ENCODE results near the gene CHADL. TPM values are rescaled to one million over a fixed set of nuclear protein-coding genes. Genes with fewer than 3 reads are reported as not detected.

The CHADL gene
- total RNA-seq, 1 donor from 2014 or later: 1.9 TPM

DNA sequence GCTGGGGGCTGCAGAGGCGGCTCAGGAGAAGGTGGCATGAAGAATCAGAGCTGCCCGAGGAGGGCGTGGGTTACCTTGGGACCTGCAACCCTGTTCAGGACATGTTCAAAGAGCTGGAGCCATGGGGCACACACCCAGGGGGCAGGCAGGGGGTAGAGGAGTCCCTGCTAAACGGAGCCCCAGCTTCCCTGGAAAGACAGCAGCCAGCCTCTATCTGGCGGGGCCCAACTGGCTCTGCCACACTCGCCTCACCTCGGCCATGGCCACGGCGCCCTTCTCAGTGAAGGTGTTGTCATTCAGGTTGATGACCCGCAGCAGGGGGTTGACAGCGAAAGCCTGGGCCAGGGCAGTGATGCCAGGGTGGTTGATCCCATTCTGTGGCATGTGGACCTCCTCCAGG is 17.0 kb upstream of the CHADL start:
- no peak for DNase-seq (ENCODE audit: low spot score)

DNA sequence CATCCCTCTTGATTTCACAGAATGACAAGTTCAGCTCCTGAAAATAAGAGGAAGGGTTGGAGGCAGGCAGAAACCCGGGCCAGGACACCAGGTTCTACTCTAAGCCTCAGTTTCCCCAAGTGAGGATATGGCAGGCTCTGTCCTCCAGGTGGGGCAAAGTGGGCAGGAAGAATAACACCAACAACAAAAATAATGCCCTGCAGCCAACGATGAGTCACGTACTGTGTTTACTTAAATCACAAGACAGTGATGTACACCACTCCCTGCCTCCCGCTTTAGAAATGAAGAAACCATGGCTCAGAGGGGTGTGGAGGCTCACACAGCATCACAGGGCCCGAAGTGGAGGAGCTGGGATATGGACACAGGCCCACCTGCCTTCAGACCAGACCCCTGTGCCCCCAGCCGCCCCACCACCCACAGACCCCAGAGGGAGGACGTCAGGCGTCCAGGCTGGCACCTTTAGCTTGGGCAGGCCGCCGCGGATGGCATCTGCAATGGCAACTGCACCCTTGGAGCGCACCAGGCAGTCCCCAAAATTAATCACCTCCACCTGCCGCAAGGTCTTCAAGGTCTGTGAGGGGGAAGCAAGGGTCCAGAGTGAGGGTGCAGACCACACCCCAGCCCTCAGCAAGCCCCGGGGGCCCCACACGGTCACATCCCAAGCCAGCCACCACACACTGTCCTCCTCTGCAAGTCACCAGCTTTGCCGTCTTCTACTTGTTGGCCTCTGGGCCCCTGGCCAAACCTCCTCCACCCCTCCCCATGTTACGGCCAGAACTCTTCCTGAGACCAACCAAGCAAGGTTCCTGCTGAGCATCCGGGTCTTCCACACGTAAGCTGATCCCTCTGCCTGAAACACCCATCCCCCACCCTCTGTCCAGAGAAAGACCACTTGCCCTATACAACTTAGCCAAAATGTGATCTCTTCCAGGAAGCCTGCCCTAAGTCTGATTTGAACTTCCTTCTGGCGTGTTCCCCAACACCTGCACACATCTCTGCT is 15.8 kb upstream of the CHADL start:
- no peak for DNase-seq (ENCODE audit: low spot score)

DNA sequence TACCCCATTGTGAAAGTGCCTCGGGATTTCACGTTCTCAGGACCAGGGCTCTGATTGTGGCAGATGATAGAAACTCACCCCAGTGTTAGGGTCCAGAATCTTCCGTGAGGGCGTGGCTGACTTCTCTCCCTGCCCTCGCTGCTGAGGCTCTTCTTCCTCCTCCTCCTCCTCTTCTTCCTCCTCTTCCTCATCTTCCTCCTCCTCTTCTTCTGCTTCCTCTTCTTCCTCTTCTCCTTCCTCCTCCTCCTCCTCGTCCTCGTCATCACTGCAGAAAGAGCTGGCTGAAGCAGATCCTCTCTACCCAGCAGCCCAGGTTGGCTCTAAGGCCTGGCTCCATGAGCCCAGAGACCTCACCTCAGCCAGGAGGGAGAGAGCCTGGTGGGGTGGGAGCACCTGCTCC is 13.5 kb upstream of the CHADL start:
- DNase-seq (ENCODE audit: low spot score): no peak

DNA sequence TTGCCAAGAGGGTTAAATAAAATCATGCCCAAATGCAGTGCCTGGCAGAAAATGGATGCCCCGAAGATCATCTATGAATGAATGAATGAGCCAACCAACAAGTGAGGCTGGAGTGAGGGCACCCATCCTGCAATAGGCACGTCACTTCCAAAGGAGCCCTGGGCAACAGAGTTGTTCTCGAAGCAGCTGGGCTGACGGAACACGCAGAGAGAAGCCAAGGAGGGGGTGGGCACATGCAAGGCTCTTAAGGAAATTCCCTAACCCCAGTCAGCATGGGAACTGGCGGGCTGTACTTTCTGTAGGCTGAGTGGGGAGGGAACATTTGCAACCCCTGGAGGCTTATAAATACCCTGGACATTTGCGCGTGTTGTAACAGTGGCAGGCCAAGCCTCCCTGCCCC is 11.6 kb upstream of the CHADL start:
- no peak for DNase-seq (ENCODE audit: low spot score)

DNA sequence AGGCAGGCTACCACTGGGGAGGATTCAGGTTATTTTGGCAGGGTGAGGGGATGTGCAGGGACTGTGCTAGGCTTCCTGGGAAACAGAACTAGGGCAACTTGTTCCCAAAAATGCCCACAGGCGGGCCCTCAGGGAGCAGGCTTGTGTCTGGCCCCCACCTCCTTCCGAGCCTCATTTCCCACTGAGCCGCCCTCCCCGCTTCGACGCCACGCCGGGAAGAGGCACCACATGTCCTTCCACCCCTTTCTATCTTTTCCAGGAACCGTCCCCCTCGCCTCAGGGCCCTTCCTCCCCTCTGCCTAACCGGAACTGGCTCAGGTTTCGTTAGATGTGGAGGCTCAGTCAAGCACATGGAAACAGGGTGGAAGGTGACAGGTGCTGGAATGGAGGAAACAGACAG is 9.4 kb upstream of the CHADL start:
- DNase-seq (ENCODE audit: low spot score): no peak

DNA sequence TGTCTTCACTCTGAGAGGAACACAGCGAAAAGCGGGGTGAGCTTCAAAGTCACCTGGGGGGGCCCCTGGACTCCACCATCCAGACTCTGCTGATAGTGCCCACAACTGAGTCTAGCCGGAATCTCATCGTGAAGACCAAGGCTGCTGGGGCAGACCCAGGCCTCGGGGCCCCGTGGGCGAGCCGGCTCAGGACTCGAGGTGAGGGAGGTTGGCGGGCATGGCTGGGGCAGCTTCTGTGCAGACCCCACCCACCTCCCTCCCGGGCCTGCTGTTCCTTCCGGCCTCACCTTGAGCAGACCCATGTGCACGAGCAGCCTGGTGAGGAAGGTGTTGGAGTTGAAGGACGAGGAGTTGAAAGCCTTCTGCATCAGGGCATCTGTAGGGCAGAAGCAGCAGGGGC is 8.7 kb upstream of the CHADL start:
- no peak for DNase-seq (ENCODE audit: low spot score)

DNA sequence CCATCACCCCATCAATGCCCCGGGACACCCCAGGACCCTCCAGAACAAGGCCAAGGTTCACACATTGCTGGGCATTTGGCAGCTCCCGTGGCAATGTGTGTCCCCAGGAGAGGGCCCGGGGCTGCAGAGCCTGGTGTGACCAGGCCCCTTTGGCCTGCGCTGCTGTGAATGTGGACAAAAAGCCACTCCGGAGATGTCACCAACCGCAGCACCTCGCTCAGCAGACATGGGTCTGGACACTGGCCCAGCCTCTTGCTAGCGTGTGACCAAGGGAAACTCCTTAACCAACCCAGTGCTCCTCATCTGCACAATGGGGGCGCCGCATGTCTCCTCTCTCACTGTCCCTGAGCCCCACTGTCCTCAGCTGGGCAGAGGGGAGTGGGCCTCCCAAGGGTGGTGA is 8.0 kb upstream of the CHADL start:
- no peak for DNase-seq (ENCODE audit: low spot score)

DNA sequence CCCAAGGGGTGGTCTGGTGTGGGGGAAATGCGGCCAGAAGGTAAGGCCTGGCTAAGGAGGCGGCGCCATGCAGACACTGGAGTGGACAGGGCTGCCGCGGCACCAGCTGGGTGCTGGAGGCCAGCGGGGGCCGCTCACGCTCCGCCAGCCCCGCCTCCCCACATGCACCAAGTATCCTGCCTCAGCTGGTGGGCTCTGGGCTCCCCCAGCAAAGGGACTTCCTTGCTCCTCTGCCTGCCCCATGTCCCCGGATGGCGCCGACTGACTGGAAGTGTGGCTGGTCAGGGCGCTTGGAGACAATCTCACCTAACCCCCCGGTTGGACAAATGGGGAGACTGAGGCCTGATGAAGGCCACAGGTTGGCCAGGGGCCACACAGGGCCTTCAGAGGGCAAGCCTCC is 7.6 kb upstream of the CHADL start:
- DNase-seq (ENCODE audit: low spot score): no peak

DNA sequence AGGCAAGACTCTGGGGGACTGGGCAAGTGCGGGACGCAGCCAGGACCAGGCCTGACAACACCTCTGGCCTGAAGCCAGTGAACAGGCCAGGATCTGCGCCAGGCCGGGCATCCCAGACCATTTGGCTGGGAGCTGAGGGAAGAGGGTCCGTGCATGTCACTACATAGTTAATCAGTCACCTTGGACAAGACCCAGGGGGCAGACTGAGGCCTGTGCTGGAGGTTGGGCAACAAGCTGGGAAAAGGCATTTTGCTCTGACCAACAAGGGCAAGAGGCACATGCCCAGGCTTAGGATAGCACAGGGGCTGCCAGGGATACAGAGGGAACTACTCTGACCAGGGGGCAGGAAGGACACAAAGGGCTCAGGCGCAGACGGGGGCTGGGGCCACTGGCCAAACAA is 7.0 kb upstream of the CHADL start:
- no peak for DNase-seq (ENCODE audit: low spot score)

DNA sequence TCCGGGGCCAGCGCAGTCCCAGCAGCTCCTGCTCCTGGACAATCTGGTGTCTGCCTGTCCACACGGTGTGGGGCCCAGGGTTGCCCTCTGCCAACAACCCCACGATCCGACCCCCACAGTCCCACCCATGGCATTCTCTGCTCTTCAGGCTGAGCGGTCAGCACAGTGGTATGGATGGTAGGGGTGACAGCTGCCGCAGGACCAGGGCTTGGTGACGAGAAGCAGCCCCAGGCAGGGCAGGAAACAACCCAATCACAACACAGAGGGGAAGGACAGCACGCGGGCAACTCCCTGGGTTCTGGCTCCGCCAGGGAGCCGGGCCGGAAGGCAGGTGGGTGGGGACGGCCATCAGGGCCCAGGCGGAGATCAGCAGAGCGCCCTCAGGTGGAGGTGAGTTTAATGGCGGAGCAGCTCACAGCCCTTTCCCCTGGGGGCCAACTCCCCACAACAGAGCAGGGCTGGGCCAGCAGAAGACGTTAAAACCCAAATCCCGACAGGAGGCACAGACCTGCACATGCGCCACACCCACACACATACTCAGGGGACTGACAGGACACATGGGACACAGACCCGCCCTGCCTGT is 5.3 kb upstream of the CHADL start:
- DNase-seq (ENCODE audit: low spot score): no peak

DNA sequence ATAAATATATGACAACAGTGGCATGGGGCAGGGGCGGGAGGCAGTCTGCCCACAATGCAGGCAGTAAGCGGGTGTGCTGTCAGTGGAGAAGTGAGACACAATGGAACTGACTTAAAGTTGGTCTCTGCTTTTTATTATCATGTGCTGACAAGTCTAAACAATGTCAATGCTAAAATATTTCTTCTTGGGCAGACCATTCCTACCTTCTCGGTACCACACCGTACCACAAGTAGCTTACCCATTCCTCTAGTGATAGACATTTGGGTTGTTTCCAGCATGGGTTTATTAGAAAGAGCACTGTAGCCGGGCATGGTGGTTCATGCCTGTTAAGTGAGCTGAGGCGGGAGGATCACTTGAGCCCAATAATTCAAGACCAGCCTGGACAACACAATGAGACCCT is 2.6 kb upstream of the CHADL start:
- no peak for DNase-seq (ENCODE audit: low spot score)

DNA sequence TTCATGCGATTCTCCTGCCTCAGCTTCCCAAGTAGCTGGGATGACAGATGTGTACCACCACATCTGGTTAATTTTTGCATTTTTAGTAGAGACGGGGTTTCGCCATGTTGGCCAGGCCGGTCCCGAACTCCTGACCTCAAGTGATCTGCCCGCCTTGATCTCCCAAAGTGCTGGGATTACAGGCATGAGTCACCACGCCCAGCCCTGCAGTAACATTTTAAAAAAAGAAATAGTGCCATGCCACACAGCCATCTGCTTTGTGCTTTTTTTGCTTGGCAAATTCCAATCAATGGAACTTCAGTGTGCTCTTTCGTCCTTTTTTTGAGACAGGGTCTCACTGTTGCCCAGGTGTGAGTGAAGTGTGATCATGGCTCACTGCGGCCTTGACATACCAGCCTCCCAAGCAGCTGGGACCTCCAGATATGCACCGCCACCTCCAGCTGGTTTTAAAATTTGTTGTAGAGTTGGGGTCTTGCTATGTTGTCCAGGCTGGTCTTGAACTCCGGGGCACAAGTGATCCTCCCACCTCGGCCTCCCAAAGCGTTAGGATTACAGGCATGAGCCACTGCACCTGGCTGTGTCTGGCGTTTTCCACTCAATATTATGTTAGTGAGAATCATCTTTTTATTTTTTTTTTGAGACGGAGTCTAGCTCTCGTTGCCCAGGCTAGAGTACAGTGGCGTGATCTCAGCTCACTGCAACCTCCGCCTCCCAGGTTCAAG is 1.8 kb upstream of the CHADL start:
- no peak for DNase-seq (ENCODE audit: low spot score)

DNA sequence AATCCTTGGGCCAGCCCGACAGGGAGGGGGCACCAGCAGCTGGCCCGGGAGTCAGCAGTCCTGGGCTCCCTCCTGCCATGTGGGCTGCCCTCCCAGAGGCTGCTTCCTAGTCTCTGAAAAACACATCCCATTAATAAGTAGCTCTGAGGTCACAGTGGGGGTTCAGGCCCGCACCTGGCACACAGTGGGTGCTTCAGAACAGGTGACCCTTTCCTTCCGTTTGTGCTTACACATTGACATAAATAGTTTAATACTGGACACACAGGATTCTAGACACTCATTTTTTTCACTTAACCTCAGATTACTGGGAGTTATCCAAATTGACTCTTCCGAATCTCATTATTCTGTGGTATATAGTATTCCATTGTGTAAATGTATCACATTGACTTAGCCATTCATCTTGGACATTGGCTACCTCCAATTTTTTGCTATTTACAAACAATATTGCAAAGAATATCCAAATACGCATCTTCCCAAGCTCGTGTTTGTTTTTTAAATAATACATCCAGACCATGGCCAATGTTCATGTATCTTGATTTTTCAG is 474 bp upstream of the CHADL start:
- DNase-seq (ENCODE audit: low spot score): no peak

DNA sequence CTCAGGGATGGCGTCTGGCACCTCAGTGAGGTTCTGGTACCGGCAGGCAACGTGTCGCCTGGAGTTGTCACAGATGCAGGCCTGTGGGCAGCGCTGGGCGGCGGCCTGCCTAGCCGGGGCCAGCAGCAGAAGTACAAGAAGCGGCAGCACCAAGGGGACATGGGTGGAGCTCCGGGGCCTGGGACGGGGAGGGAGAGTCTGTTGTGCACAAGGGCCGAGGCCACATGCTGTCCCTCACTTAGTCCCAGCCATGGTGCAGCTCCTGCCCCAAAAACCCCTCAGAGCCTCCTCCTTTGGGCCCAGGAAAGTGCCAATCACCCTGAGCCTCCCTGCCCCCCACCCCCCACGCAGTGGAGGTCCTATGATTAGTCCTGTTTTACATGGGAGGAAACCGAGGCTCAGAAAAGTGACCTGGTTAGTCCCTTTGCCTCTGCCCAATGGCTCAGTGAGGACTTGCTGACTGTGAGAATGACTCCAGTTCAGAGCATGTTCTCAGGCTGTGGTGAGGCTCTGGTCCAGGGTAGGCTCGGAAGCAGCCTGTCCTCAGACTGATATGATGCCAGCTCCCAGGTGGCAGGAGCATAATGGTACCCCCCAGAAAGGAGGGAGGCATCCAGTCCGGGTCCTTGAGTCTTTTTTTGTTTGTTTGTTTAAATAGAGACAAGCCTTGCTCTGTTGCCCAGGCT is 1.1 kb downstream of the CHADL start:
- no peak for DNase-seq (ENCODE audit: low spot score)

DNA sequence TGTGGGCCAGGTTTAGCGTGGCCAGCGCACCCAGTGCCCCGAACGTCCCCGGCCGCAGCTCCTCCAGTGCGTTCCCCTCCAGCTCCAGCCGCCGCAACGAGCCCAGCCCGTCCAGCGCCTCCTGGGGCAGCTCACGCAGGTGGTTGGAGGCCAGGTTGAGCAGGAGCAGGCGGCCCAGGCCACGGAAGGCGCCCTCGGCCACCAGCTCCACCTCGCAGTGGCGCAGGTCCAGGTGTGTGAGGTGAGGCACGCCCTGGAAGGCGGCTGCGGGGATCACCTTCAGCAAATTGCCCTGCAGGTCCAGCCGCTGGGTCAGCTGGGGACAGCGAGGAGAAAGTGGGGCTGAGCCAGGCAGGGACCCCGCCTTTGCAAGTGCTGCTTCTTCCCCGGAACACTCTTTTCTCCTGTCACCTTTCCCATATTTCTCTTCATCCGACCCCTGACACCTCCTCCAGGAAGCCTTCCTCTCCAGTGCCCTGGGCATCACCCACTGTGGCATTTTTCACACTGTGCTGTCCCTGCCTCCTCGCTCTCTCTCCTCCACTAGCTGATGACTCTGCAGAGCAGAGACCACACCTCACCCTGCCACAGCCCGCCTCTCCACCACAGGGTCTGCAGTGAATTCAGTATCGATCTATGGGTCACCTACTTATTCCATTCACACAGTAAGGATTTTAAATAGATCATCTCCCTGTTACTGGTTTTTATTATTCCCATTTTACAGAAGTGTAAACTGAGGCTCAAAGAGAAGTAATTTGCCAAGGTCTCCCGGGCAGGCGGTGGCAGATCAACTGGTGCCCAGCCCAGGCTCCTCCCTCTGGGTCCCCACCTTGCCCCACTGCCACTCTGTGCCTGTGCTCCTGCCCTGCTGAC is 1.9 kb downstream of the CHADL start:
- no peak for DNase-seq (ENCODE audit: low spot score)

DNA sequence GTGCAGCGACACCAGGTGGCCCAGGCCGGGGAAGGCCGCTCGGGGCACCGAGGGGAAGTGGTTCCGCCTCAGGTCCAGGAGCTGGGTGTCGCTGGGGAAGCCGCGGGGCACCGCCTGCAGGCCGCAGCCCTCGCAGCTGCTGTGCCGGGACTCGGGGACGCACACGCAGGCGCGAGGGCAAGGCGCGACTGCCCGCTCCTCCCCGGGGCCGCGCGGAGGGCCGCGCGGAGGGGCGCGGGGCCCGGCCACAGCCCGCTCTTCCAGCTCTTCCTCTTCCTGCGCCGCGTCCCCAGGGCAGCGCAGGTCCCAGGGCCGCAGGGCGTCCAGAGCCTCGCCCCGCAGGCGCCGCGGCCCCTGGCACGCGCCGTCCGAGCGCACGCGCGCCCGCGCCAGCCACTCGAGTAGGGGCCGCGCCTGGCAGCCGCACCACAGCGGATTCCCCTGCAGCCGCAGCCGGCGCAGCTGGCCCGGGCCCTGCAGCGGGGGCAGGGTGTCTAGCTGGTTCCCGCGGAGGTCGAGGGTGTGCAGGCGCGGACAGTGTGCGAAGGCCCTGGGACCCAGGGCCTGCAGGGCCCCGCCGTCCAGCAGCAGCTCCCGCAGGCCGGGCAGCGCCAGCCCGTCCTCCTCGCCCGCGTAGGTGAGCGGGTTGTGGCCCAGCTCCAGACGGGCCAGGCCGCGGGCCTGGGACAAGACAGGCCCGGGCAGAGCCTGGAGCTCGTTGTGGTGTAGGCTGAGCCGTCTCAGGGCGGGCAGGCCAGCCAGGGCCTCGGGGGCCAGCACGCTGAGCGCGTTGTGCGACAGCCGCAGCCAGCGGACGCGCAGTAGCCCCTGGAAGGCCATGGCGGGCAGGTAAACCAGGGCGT is 2.8 kb downstream of the CHADL start:
- peak; percentile 50 for DNase-seq (ENCODE audit: low spot score)

DNA sequence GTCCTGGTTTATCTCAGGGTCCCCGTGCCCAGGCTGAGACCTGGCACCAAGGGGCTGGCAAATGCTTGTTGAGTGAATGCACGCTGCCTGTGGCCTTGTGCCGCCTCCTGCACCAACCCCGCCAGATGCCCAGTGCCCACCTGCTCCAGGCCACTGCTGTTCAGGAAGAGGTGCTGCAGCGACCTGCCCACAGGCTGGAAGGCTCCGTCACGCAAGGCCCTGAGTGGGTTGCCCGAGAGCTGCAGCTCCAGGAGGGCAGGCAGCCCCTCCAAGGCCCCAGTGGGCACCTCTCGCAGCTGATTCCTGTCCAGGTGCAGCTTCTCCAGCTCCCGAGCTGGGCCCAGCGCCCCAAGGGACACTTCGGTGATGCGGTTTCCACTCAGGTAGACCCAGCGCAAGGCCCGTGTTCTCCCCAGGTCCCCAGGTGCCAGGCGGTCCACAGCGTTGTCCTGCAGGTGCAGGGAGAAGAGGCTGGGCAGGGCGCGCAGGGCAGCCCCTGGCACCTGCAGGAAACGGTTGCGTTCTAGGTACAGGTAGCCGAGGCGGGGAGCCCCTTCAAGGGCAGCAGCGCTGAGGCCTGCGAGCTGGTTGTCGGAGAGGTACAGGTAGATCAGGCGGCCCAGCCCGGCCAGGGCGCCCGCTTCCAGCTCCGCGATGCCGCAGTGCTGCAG is 3.6 kb downstream of the CHADL start:
- DNase-seq (ENCODE audit: low spot score): no peak

DNA sequence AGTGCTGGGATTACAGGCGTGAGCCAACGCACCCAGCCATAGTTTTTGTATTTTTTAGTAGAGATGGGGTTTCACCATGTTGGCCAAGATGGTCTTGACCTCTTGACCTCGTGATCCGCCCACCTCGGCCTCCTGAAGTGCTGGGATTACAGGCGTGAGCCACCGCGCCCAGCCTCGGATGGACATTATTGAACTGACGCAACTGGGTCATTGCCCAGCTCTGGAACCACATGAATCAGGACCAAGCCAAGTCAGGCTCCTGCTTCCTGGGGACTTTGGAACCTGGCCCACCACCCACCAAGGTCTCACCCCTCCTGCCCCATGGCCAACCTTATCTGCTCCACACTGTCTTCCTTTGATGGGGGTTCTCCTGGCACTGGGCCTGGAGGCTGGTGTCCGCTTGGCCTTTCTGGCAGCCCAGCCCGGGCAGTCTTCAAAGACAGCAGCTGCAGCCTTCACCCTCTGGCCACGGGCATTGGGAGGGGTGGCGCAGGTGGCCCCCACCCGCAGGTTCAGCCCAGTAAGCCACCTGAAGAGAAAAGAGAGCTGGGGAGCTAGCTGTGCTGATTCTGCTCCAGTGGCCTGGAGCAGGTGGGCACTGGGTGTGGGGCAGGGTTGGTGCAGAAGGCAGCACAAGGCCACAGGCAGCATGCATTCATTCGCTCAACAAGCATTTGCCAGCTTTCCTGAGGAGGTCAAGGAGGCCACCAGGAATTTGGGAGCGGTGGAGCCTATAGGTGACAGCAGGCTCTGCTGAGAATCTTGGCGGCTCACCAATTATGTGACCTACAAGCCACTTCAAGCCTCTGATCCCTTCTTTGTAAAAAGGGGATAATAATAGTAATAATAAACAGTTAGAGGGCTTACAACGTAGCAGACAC is 5.7 kb downstream of the CHADL start:
- DNase-seq (ENCODE audit: low spot score): no peak

Data from umbilical cord (tissue), 2 donors.